ENCODE results near the gene OR4D2.

DNA sequence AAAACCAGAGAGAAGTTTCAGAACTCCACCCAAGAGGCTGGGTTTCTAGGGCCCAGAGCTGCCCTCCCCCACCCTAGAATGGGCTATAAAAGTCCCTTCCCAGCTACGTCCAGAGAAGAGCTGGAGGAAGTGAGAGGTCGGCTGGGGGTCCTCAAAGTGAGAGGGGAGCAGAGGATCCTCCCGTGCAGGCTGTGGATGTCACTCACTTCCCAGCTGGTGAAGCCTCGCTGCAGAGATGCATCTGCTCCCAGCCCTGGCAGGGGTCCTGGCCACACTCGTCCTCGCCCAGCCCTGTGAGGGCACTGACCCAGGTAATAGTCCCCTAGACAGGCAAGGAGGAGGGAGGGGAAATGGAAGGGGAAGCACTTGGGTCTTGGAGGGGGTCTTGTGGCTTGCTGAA lies 25.8 kb downstream of the OR4D2 start, which contains the start of gene EPX:
- TF ChIP-seq, protein P1, sequence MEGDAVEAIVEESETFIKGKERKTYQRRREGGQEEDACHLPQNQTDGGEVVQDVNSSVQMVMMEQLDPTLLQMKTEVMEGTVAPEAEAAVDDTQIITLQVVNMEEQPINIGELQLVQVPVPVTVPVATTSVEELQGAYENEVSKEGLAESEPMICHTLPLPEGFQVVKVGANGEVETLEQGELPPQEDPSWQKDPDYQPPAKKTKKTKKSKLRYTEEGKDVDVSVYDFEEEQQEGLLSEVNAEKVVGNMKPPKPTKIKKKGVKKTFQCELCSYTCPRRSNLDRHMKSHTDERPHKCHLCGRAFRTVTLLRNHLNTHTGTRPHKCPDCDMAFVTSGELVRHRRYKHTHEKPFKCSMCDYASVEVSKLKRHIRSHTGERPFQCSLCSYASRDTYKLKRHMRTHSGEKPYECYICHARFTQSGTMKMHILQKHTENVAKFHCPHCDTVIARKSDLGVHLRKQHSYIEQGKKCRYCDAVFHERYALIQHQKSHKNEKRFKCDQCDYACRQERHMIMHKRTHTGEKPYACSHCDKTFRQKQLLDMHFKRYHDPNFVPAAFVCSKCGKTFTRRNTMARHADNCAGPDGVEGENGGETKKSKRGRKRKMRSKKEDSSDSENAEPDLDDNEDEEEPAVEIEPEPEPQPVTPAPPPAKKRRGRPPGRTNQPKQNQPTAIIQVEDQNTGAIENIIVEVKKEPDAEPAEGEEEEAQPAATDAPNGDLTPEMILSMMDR (IDR thresholded peaks at IDR 0.05 in 8 of 11, conservative IDR thresholded peaks at IDR 0.05 in 3 of 11), result no peak
- no peak for TF ChIP-seq POLR2AphosphoS5 (IDR thresholded peaks at IDR 0.05)

All from spleen (tissue), 7 donors.